Body of pancreas (tissue), 4 donors: ENCODE results near the gene ZNF692.

Source experiments
- POLR2A ChIP-seq, 3 donors: fragments of 450-650 bp; IDR thresholded peaks; one replicate each; pipeline ENCODE4 v1.6.1; 2016; ENCODE audit warnings: antibody characterized with exemption in 3 of 3, mild to moderate bottlenecking in 2 of 3
- TF ChIP-seq, protein P1 (sequence below), 7 experiments: fragments of 450-650 bp in 4 of 7; fragments of 200-600 bp in 3 of 7; sonication (generic) in 3 of 7; IDR thresholded peaks; one replicate each; pipeline ENCODE4 v1.5.1; 2016 to 2019; ENCODE audit warnings: antibody characterized with exemption in 7 of 7

DNA sequence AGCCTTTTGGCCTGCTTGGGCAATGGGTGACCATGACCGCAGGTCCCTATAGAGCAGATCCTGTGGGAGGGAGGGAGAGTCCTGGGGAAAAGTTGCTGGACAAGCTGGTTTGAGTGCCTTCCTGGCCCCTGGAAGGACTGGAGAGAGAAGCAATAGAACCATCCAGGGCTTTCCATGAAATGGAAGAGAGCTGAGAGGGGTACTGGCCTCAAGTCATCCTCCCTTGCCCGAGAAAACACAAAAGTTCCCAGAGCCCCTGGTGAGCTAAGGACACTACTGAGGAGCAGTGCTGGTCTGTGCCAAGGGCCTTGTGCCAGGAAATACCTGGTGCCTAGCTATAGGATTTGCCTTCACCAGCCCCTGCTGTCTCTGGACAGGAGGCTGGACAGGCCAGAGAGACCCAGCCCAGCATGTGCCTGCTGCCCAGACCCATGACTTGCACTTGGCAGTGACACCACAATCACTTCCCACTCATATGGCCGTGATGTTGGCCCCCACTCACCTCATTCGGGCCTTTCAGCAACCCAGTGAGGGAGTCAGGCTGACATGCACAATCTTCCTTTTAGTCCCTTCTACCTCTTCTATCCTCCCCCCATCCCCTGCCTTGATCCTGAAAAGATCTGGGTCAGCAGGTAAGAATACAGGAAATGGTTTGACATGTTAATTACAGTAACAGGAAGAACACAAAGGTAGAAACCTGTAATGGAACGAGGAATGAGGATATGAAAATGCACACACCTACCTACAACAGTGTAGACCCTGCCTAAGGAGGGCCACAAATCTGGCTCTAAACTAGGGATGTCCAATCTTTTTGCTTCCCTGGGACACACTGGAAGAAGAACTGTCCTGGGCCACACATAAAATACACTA, 40.1 kb downstream of the ZNF692 start:
- TF ChIP-seq, protein P1, sequence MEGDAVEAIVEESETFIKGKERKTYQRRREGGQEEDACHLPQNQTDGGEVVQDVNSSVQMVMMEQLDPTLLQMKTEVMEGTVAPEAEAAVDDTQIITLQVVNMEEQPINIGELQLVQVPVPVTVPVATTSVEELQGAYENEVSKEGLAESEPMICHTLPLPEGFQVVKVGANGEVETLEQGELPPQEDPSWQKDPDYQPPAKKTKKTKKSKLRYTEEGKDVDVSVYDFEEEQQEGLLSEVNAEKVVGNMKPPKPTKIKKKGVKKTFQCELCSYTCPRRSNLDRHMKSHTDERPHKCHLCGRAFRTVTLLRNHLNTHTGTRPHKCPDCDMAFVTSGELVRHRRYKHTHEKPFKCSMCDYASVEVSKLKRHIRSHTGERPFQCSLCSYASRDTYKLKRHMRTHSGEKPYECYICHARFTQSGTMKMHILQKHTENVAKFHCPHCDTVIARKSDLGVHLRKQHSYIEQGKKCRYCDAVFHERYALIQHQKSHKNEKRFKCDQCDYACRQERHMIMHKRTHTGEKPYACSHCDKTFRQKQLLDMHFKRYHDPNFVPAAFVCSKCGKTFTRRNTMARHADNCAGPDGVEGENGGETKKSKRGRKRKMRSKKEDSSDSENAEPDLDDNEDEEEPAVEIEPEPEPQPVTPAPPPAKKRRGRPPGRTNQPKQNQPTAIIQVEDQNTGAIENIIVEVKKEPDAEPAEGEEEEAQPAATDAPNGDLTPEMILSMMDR (IDR thresholded peaks at IDR 0.05): no peak
- TF ChIP-seq POLR2A (IDR thresholded peaks at IDR 0.05): no peak
